Measurements from ENCODE around the gene IQCK.
"Not testable (repeated sequence)": the region's sequence is repeated elsewhere in the genome, so short reads cannot be mapped to it uniquely, and the experiment has no call there.

- not testable (repeated sequence) for TF ChIP-seq BHLHE40 (IDR thresholded peaks at IDR 0.05; ENCODE audit: borderline replicate concordance); FOXM1 (IDR thresholded peaks at IDR 0.05; ENCODE audit: borderline replicate concordance); SUZ12 (IDR thresholded peaks at IDR 0.05); ARNT (IDR thresholded peaks at IDR 0.05); SP1 (IDR thresholded peaks at IDR 0.05); FOXK2 (IDR thresholded peaks at IDR 0.05); CTBP1 (IDR thresholded peaks at IDR 0.05; ENCODE audit: borderline replicate concordance); FOXA1 (IDR thresholded peaks at IDR 0.05); HDGF (IDR thresholded peaks at IDR 0.05; ENCODE audit: borderline replicate concordance); NFRKB (IDR thresholded peaks at IDR 0.05); LEF1 (IDR thresholded peaks at IDR 0.05; ENCODE audit: borderline replicate concordance); PKNOX1 (IDR thresholded peaks at IDR 0.05); TARDBP (IDR thresholded peaks at IDR 0.05)
Observed at GRCh38 chr16:19801369-19801768, 83.3 kb downstream of the IQCK start.
